ENCODE results near the gene PIAS1.

The PIAS1 gene

DNA sequence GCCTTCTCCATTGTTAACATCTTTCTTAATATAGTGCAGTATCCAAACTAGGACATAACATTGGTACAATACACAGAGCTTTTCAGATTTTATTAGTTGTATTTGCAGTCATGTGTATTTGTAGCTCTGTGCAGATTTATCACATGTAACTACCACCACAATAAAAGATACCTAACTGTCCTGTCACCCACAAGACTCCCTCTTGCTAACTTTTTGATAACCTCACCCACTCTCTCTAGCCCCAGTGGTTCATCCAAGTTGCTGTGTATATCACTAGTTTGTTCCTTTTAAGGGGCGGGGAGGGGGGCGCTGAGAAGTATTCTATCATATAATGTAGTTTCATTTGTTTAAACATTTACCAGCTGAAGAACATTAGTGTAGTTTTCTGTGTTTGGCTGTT, 46.1 kb downstream of the PIAS1 start:
- Histone ChIP-seq H3K9me3 (ENCODE audit: control insufficient read depth, low read depth, low read length) (peaks cover 11% of the 10 kb centered on the region), H3K4me3 (ENCODE audit: low read length) (no peak overlapping the region), H3K27ac (ENCODE audit: low read length) (no peak overlapping the region), H3K27me3 (ENCODE audit: control insufficient read depth, insufficient read depth, low read length) (no peaks in the 10 kb centered on the region), H3K4me1 (ENCODE audit: control insufficient read depth, low read depth, low read length) (no peaks in the 10 kb centered on the region), H3K9ac (ENCODE audit: low read length) (no peak overlapping the region), H3K36me3 (ENCODE audit: control insufficient read depth, low read depth, low read length) (peaks cover 6% of the 10 kb centered on the region)

GRCh38 chr15:68103603-68104002, 49.5 kb downstream of the PIAS1 start:
- Histone ChIP-seq H3K9me3 (ENCODE audit: control insufficient read depth, low read depth, low read length) (peaks cover 5% of the 10 kb centered on the region), H3K4me1 (ENCODE audit: control insufficient read depth, low read depth, low read length) (peaks cover 10% of the 10 kb centered on the region), H3K9ac (ENCODE audit: low read length) (no peak overlapping the region), H3K27ac (ENCODE audit: low read length) (no peak overlapping the region), H3K36me3 (ENCODE audit: control insufficient read depth, low read depth, low read length) (peaks cover 6% of the 10 kb centered on the region), H3K27me3 (ENCODE audit: control insufficient read depth, insufficient read depth, low read length) (no peaks in the 10 kb centered on the region), H3K4me3 (ENCODE audit: low read length) (no peak overlapping the region)

DNA sequence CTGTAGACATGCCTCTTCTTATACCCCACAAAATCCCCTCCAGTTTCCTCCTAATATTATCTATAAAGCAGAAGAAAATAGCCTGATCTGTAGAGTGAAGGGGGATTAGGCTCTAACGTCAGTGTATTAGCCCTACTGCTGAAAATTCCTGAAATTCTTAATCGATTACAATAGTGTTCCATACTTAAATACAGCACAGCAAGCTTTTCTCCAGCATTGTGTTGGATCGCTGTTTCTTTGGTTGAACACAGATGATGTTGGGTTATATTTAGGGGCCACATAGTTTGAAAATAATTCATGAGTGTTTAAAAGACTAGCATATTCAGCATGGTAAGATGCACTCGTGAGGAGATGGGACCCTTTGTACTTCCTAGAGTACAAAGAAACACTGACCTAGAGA, 52.5 kb downstream of the PIAS1 start:
- peak overlapping the region; percentile 9 for H3K27ac ChIP-seq (ENCODE audit: low read length)
- no peak overlapping the region for H3K9ac ChIP-seq (ENCODE audit: low read length)

DNA sequence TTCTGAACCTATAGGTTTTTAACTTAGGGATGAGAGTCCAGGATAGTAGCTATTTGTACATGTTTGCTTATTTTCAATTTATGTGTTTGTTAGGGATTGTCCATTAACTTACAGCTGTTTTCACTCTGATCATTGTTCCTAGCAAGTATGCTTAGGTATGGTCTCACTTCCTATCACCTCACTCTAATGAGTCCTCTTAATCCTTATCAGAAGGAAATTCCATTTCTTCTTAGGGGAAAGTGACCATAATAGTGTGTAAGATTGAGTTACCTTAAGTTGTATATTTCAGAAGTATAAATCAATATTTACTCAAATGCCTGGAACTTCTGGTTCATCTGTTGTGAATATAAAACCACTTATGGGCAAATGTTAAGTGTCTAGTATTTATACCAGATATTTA, 53.0 kb downstream of the PIAS1 start:
- Histone ChIP-seq H3K9ac (ENCODE audit: low read length) (no peak overlapping the region), H3K36me3 (ENCODE audit: control insufficient read depth, low read depth, low read length) (peaks cover 6% of the 10 kb centered on the region), H3K27ac (ENCODE audit: low read length) (no peak overlapping the region), H3K27me3 (ENCODE audit: control insufficient read depth, insufficient read depth, low read length) (no peaks in the 10 kb centered on the region), H3K9me3 (ENCODE audit: control insufficient read depth, low read depth, low read length) (peaks cover 5% of the 10 kb centered on the region), H3K4me3 (ENCODE audit: low read length) (no peak overlapping the region), H3K4me1 (ENCODE audit: control insufficient read depth, low read depth, low read length) (peaks cover 10% of the 10 kb centered on the region)

More for the DNA sequence above, 52.5 kb downstream of the PIAS1 start:
- H3K4me3 ChIP-seq (ENCODE audit: low read length), result no peak overlapping the region
- peaks cover 10% of the 10 kb centered on the region for H3K4me1 ChIP-seq (ENCODE audit: control insufficient read depth, low read depth, low read length)
- peaks cover 5% of the 10 kb centered on the region for H3K9me3 ChIP-seq (ENCODE audit: control insufficient read depth, low read depth, low read length)
- H3K36me3 ChIP-seq (ENCODE audit: control insufficient read depth, low read depth, low read length), result peaks cover 6% of the 10 kb centered on the region
- no peaks in the 10 kb centered on the region for H3K27me3 ChIP-seq (ENCODE audit: control insufficient read depth, insufficient read depth, low read length)

DNA sequence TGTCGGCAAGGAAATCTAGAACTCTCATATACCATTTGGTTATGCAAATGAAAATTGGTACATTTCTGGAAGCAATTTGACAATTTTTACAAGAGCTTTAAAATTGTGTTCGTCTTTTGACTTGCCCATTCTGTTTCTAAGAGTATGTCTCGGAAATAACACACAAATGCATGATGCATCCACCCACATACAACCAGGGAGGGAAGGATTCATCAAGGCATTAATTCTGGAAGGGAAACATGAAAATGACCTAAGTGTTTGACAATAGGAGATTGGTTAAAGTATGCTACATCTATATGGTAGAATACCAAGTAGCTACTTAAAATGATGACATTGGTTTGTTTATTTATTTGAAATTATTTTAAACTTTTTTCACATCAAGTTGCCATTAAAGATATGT, 58.6 kb downstream of the PIAS1 start:
- Histone ChIP-seq H3K4me1 (ENCODE audit: control insufficient read depth, low read depth, low read length) (no peaks in the 10 kb centered on the region), H3K9me3 (ENCODE audit: control insufficient read depth, low read depth, low read length) (no peaks in the 10 kb centered on the region), H3K4me3 (ENCODE audit: low read length) (no peak overlapping the region), H3K36me3 (ENCODE audit: control insufficient read depth, low read depth, low read length) (no peaks in the 10 kb centered on the region), H3K27ac (ENCODE audit: low read length) (no peak overlapping the region), H3K9ac (ENCODE audit: low read length) (no peak overlapping the region), H3K27me3 (ENCODE audit: control insufficient read depth, insufficient read depth, low read length) (no peaks in the 10 kb centered on the region)

DNA sequence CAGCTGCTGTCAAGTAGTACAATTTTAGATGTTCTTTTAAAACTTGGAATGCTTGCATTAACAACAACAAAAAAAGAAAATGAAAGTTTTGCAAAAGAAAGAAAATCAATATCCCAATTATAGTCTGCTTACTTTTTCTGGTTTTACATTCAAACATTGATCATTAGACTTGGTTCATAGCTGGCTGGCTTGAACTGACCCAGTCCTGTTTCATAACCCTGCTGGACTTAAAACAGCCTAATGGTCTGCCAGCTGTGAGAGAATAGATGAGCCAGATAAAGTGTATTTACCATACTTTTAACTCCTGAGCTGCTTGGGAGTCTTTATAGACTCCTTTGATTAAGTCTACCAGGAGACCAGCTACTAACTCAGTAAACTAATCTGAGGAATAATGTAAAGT, 59.2 kb downstream of the PIAS1 start:
- Histone ChIP-seq H3K27ac (ENCODE audit: low read length) (no peak overlapping the region), H3K27me3 (ENCODE audit: control insufficient read depth, insufficient read depth, low read length) (no peaks in the 10 kb centered on the region), H3K36me3 (ENCODE audit: control insufficient read depth, low read depth, low read length) (no peaks in the 10 kb centered on the region), H3K9me3 (ENCODE audit: control insufficient read depth, low read depth, low read length) (no peaks in the 10 kb centered on the region), H3K4me1 (ENCODE audit: control insufficient read depth, low read depth, low read length) (no peaks in the 10 kb centered on the region), H3K4me3 (ENCODE audit: low read length) (no peak overlapping the region), H3K9ac (ENCODE audit: low read length) (no peak overlapping the region)

- Histone ChIP-seq H3K9ac (ENCODE audit: low read length) (no peak overlapping the region), H3K36me3 (ENCODE audit: control insufficient read depth, low read depth, low read length) (no peaks in the 10 kb centered on the region), H3K4me1 (ENCODE audit: control insufficient read depth, low read depth, low read length) (no peaks in the 10 kb centered on the region), H3K27ac (ENCODE audit: low read length) (no peak overlapping the region), H3K9me3 (ENCODE audit: control insufficient read depth, low read depth, low read length) (no peaks in the 10 kb centered on the region), H3K27me3 (ENCODE audit: control insufficient read depth, insufficient read depth, low read length) (no peaks in the 10 kb centered on the region), H3K4me3 (ENCODE audit: low read length) (no peak overlapping the region)
Measured at GRCh38 chr15:68113751-68114150, 59.6 kb downstream of the PIAS1 start.

GRCh38 chr15:68114356-68114755, 60.2 kb downstream of the PIAS1 start:
- no peak overlapping the region for H3K27ac ChIP-seq (ENCODE audit: low read length)
- H3K27me3 ChIP-seq (ENCODE audit: control insufficient read depth, insufficient read depth, low read length), result no peaks in the 10 kb centered on the region
- no peaks in the 10 kb centered on the region for H3K4me1 ChIP-seq (ENCODE audit: control insufficient read depth, low read depth, low read length)
- H3K9ac ChIP-seq (ENCODE audit: low read length), result no peak overlapping the region
- H3K36me3 ChIP-seq (ENCODE audit: control insufficient read depth, low read depth, low read length), result no peaks in the 10 kb centered on the region
- no peak overlapping the region for H3K4me3 ChIP-seq (ENCODE audit: low read length)
- H3K9me3 ChIP-seq (ENCODE audit: control insufficient read depth, low read depth, low read length), result no peaks in the 10 kb centered on the region

DNA sequence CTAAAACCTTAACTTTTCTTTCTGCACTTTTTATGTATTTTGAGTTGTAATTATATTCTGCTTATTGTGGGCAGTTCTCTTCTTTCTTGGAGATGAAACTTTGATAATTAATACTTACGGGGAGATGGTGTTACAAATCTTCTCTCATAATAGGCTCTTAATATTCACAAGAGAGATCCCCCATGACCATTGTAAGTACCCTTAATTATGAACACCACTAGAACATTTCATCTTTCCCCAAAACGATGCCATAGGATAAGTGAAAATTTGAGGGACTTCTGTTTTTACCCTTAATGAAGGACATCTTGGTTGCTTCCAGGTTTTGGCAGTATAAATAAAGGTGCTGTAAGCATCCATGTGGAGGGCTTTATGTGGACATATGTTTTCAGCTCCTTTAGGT, 60.7 kb downstream of the PIAS1 start:
- Histone ChIP-seq H3K9me3 (ENCODE audit: control insufficient read depth, low read depth, low read length) (no peaks in the 10 kb centered on the region), H3K27ac (ENCODE audit: low read length) (no peak overlapping the region), H3K27me3 (ENCODE audit: control insufficient read depth, insufficient read depth, low read length) (no peaks in the 10 kb centered on the region), H3K4me3 (ENCODE audit: low read length) (no peak overlapping the region), H3K4me1 (ENCODE audit: control insufficient read depth, low read depth, low read length) (no peaks in the 10 kb centered on the region), H3K36me3 (ENCODE audit: control insufficient read depth, low read depth, low read length) (no peaks in the 10 kb centered on the region), H3K9ac (ENCODE audit: low read length) (no peak overlapping the region)

DNA sequence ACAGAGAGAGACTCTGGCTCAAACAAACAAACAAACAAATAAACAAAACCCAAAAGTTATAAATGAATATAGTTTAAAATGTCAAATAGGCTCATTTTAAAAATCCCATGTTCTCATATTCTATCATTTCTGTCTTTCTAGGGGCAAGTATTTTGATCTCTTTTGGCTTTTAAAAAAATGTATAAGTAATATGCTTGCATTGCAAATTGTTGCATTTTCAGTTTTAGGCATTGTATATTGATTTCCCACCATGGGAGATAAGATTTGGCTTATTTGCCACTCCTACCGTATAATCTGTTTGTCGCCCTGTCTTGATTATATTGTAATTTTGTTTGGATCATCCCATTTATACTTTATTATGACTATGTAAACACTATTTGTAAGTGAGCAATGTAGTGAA, 70.6 kb downstream of the PIAS1 start:
- Histone ChIP-seq H3K9me3 (ENCODE audit: control insufficient read depth, low read depth, low read length) (no peaks in the 10 kb centered on the region), H3K4me1 (ENCODE audit: control insufficient read depth, low read depth, low read length) (no peaks in the 10 kb centered on the region), H3K27me3 (ENCODE audit: control insufficient read depth, insufficient read depth, low read length) (no peaks in the 10 kb centered on the region), H3K36me3 (ENCODE audit: control insufficient read depth, low read depth, low read length) (no peaks in the 10 kb centered on the region), H3K27ac (ENCODE audit: low read length) (no peak overlapping the region), H3K4me3 (ENCODE audit: low read length) (no peak overlapping the region), H3K9ac (ENCODE audit: low read length) (no peak overlapping the region)

DNA sequence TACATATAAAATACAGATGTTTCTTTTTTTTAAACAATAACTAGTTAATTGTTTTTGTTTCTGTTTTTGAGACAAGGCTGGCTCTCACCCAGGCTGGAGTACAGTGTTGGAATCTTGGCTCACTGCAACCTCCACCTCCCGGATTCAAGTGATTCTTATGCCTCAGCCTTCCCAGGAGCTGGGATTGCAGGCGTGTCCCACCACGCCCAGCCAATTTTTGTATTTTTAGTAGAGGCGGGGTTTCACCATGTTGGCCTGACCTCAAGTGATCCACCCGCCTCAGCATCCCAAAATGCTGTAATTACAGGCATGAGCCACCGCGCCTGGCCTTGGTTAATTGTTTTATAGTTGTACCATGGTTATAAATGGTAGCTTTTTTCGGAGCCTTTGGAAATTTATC, 72.3 kb downstream of the PIAS1 start:
- Histone ChIP-seq H3K27ac (ENCODE audit: low read length) (no peak overlapping the region), H3K9me3 (ENCODE audit: control insufficient read depth, low read depth, low read length) (no peaks in the 10 kb centered on the region), H3K9ac (ENCODE audit: low read length) (no peak overlapping the region), H3K4me1 (ENCODE audit: control insufficient read depth, low read depth, low read length) (no peaks in the 10 kb centered on the region), H3K27me3 (ENCODE audit: control insufficient read depth, insufficient read depth, low read length) (no peaks in the 10 kb centered on the region), H3K36me3 (ENCODE audit: control insufficient read depth, low read depth, low read length) (no peaks in the 10 kb centered on the region), H3K4me3 (ENCODE audit: low read length) (no peak overlapping the region)

DNA sequence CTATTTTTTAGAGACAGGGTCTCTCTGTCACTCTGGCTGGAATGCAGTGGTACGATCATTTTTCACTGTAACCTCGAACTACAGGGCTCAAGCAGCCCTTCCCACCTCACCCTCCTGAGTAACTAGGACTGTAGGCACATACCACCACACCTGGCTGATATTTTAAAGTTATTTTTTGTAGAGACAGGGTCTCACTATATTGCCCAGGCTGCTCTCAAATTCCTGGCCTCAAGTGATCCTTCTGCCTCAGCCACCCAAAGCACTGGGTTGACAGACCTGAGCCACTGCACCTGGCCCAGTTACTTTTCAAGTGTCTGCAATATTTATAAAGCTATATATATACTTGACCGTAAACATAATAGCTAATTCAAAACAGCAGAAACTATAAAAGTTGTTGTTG, 75.0 kb downstream of the PIAS1 start:
- no peaks in the 10 kb centered on the region for H3K36me3 ChIP-seq (ENCODE audit: control insufficient read depth, low read depth, low read length)
- no peaks in the 10 kb centered on the region for H3K4me1 ChIP-seq (ENCODE audit: control insufficient read depth, low read depth, low read length)
- H3K4me3 ChIP-seq (ENCODE audit: low read length), result no peak overlapping the region
- no peaks in the 10 kb centered on the region for H3K27me3 ChIP-seq (ENCODE audit: control insufficient read depth, insufficient read depth, low read length)
- H3K27ac ChIP-seq (ENCODE audit: low read length), result no peak overlapping the region
- H3K9ac ChIP-seq (ENCODE audit: low read length), result no peak overlapping the region
- no peaks in the 10 kb centered on the region for H3K9me3 ChIP-seq (ENCODE audit: control insufficient read depth, low read depth, low read length)
